ENCODE data around the gene GMFB.
A peak's percentile ranks its signal among the peaks of the same experiment; 100 is the strongest.
"Not testable (repeated sequence)": the region's sequence is repeated elsewhere in the genome, so short reads cannot be mapped to it uniquely, and the experiment has no call there.

GMFB gene

DNA sequence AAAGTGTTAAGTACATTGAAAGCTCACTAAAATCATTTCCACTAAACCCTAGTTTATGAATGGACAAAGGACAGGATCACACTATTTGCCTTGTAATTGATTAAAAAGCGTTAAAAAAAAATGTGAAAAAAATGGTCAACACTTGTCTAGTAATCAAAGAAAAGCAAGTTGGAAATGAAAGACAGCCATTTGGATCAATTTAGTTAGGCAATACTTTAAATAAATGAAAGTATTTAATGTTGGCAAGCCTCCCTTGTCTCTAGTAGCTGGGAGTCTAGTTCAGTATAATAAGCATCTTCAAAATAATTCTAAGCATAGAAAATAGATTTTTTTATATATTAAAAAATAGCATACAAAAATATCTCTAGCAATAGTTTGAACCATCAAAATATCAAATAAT lies 33.4 kb downstream of the GMFB start:
- peaks cover 6% of the 10 kb centered on the region for H3K4me1 Mint-ChIP-seq
- H3K9me3 Mint-ChIP-seq, result no peaks in the 10 kb centered on the region
- ATAC-seq (no peak), DNase-seq (ENCODE audit: low spot score in 2 of 2) (no peak)
- no peak overlapping the region for H3K27ac Mint-ChIP-seq
- H3K36me3 Mint-ChIP-seq, result no peaks in the 10 kb centered on the region
- H3K4me3 Mint-ChIP-seq, result no peak overlapping the region

DNA sequence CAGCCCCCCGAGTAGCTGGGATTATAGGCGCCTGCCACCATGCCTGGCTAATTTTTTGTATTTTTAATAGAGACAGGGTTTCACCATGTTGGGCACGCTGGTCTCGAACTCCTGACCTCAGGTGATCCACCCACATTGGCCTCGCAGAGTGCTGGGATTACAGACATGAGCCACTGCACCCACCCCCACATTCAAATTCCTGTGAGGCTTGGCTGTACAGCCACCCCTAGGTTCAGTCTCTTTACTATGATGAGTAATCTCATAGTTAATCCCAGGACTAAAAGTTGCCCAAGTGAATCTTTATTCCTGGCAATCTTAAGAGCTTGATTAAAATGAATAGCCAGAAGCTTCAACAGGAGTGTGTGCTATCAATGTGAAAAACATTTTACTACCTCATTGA lies 34.8 kb downstream of the GMFB start:
- ATAC-seq; H3K4me1 Mint-ChIP-seq; H3K4me3 Mint-ChIP-seq; H3K27ac Mint-ChIP-seq; H3K36me3 Mint-ChIP-seq; H3K9me3 Mint-ChIP-seq; DNase-seq (ENCODE audit: low spot score in 2 of 2): not testable (repeated sequence)

GRCh38 chr14:54453252-54453651 lies 35.5 kb downstream of the GMFB start:
- Mint-ChIP-seq H3K36me3 (no peaks in the 10 kb centered on the region), H3K9me3 (no peaks in the 10 kb centered on the region), H3K27ac (no peak overlapping the region), H3K4me1 (peaks cover 6% of the 10 kb centered on the region), H3K4me3 (no peak overlapping the region)
- ATAC-seq (no peak), DNase-seq (ENCODE audit: low spot score in 2 of 2) (no peak)

DNA sequence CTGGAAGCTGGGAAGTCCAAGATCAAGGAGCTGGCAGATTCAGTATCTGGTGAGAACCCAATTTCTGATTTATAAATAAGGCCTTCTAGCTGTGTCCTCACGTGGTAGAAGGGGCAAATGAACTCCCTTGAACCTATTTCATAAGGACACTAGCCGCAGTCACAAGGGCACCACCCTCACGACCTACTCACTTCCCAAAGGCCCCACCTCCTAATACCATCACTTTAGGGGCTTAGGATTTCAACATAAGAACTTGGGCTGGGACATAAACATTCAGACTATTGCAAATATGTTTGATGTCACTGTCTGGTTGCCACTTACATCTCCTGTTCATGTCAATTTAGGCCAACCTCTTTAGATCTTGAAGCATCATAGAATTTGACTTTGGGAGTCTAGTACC lies 36.8 kb downstream of the GMFB start:
- no peak for ATAC-seq
- Mint-ChIP-seq H3K27ac (no peak overlapping the region), H3K9me3 (no peaks in the 10 kb centered on the region), H3K4me1 (peaks cover 6% of the 10 kb centered on the region), H3K4me3 (no peak overlapping the region), H3K36me3 (no peaks in the 10 kb centered on the region)
- no peak for DNase-seq (ENCODE audit: low spot score in 2 of 2)

DNA sequence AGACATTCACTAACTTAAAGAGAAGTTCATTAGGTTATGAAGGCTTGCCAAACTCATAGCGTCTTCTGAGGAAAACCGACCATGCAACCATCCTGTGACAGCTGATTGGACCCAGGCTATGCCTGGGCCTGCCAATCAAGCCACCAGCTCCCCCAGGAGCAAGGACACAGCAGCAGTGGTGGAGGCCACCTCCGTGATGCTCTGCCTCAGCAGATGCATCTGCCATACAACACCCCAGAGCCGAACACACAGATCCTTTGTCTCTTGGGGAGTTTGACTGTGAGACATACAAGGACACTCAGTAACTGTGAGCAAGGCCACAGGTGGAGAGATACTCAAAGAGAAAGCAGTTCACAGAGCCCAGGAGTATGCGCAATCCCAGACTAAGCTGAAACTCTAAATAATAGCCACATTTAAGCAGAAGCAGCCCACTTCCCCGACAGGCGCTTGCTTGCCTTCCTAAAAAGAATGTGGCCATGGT lies 37.6 kb downstream of the GMFB start:
- Mint-ChIP-seq H3K27ac (no peak overlapping the region), H3K4me1 (peaks cover 6% of the 10 kb centered on the region), H3K36me3 (no peaks in the 10 kb centered on the region), H3K4me3 (no peak overlapping the region), H3K9me3 (no peaks in the 10 kb centered on the region)
- ATAC-seq (no peak), DNase-seq (ENCODE audit: low spot score in 2 of 2) (no peak)

GRCh38 chr14:54450535-54450934 lies 38.2 kb downstream of the GMFB start:
- Mint-ChIP-seq H3K27ac (no peak overlapping the region), H3K36me3 (no peaks in the 10 kb centered on the region), H3K4me3 (no peak overlapping the region), H3K9me3 (no peaks in the 10 kb centered on the region), H3K4me1 (peaks cover 6% of the 10 kb centered on the region)
- DNase-seq (ENCODE audit: low spot score in 2 of 2) (no peak), ATAC-seq (peak; percentile 66)

DNA sequence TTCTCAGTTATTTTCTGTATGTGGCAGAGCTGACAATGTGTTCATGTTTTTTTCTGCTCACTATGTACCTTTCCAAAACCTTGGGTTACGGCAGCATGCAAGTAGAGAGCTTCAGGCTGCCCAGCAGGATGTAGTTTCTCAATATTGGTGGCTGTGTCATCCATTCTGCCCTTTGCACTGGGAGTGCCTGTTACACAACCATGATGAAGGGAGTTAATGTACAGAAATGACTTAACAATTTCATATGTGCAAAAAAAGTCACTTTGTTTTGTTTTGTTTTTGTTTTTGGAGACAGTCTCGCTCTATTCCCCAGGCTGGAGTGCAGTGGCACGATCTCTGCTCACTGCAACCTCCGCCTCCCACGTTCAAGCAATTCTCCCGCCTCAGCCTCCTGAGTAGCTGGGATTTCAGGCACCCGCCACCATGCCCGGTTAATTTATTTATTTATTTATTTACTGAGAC lies 41.5 kb downstream of the GMFB start:
- no peaks in the 10 kb centered on the region for H3K9me3 Mint-ChIP-seq
- no peak overlapping the region for H3K27ac Mint-ChIP-seq
- no peak overlapping the region for H3K4me3 Mint-ChIP-seq
- H3K4me1 Mint-ChIP-seq, result peaks cover 6% of the 10 kb centered on the region
- ATAC-seq (no peak), DNase-seq (ENCODE audit: low spot score in 2 of 2) (no peak)
- no peaks in the 10 kb centered on the region for H3K36me3 Mint-ChIP-seq

GRCh38 chr14:54446161-54446693 lies 42.6 kb downstream of the GMFB start:
- Mint-ChIP-seq H3K36me3 (peaks cover 5% of the 10 kb centered on the region), H3K4me3 (no peak overlapping the region), H3K9me3 (no peaks in the 10 kb centered on the region), H3K4me1 (peaks cover 15% of the 10 kb centered on the region), H3K27ac (no peak overlapping the region)
- ATAC-seq, result no peak
- DNase-seq (ENCODE audit: low spot score in 2 of 2), result no peak

GRCh38 chr14:54444681-54445080 lies 44.1 kb downstream of the GMFB start:
- peaks cover 10% of the 10 kb centered on the region for H3K36me3 Mint-ChIP-seq
- no peak overlapping the region for H3K4me3 Mint-ChIP-seq
- DNase-seq (ENCODE audit: low spot score in 2 of 2), result no peak
- no peak for ATAC-seq
- H3K4me1 Mint-ChIP-seq, result peaks cover 18% of the 10 kb centered on the region
- no peaks in the 10 kb centered on the region for H3K9me3 Mint-ChIP-seq
- H3K27ac Mint-ChIP-seq, result no peak overlapping the region

GRCh38 chr14:54443981-54444380 lies 44.8 kb downstream of the GMFB start:
- H3K36me3 Mint-ChIP-seq, result peaks cover 17% of the 10 kb centered on the region
- peaks cover 25% of the 10 kb centered on the region for H3K4me1 Mint-ChIP-seq
- H3K27ac Mint-ChIP-seq, result no peak overlapping the region
- DNase-seq (ENCODE audit: low spot score in 2 of 2) (no peak), ATAC-seq (no peak)
- no peaks in the 10 kb centered on the region for H3K9me3 Mint-ChIP-seq
- H3K4me3 Mint-ChIP-seq, result no peak overlapping the region

- not testable (repeated sequence) for DNase-seq (ENCODE audit: low spot score in 2 of 2); H3K27ac Mint-ChIP-seq; H3K9me3 Mint-ChIP-seq; ATAC-seq; H3K4me3 Mint-ChIP-seq
- Mint-ChIP-seq H3K4me1 (peaks cover 29% of the 10 kb centered on the region), H3K36me3 (peaks cover 21% of the 10 kb centered on the region)
Observed at GRCh38 chr14:54442961-54443360, 45.8 kb downstream of the GMFB start.

GRCh38 chr14:54440873-54441868 lies 47.6 kb downstream of the GMFB start, which contains the start of gene CNIH1:
Gene CNIH1 (minus strand): TSS chr14:54441374. CDS start chr14:54441327, 47 bp downstream.
- Mint-ChIP-seq H3K9me3 (no peaks in the 10 kb centered on the region), H3K36me3 (peaks cover 28% of the 10 kb centered on the region), H3K4me1 (peaks cover 41% of the 10 kb centered on the region), H3K27ac (peak within 1 kb of the TSS; percentile 87), H3K4me3 (peak within 1 kb of the TSS; percentile 73)
- ATAC-seq, result peak; percentile 97
- DNase-seq (ENCODE audit: low spot score in 2 of 2), result peak; percentile 99

DNA sequence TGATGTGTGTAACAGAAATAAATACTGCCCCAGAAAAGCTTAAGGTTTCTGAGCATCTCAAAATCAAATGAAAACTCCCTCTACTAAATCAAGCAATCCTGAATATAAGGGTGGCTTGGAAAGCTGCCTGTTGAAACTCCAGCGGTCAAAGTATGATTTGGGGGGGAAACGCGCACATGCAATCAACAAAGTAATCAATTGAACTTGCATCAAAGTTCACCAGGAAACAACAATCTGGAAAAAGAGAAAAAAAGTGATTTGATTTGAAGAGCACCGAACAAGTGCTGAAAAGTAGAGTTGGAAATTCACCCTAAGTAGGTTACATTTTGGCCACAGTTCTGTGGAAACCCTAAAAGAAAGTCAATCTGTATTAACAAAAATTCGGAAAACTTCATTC lies 48.3 kb downstream of the GMFB start:
- H3K4me3 Mint-ChIP-seq, result peak overlapping the region; percentile 73
- peak overlapping the region; percentile 87 for H3K27ac Mint-ChIP-seq
- DNase-seq (ENCODE audit: low spot score in 2 of 2) (no peak), ATAC-seq (no peak)
- H3K36me3 Mint-ChIP-seq, result peaks cover 35% of the 10 kb centered on the region
- no peaks in the 10 kb centered on the region for H3K9me3 Mint-ChIP-seq
- peaks cover 48% of the 10 kb centered on the region for H3K4me1 Mint-ChIP-seq

- Mint-ChIP-seq H3K4me1 (peaks cover 52% of the 10 kb centered on the region), H3K36me3 (peaks cover 39% of the 10 kb centered on the region), H3K27ac (peak overlapping the region; percentile 87), H3K4me3 (peak overlapping the region; percentile 73), H3K9me3 (no peaks in the 10 kb centered on the region)
- DNase-seq (ENCODE audit: low spot score in 2 of 2), result no peak
- no peak for ATAC-seq
Observed at GRCh38 chr14:54440037-54440436, 48.7 kb downstream of the GMFB start.

DNA sequence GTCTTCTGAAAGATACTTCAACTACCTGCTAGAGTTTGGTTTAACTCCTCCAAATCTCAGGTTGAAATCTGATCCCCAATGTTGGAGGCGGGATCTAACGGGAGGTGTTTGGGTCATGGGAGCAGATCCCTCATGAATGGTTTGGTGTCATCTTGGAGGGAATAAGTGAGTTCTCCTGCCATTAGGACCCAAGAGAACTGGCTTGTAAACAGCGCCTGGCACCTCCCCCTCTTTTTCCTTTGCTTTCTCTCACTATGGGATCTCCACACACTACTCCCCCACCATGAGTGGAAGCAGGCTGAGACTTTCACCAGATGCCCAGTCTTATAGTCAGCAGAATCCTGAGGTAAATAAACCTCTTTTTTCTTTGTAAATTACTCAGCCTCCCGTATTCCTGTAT lies 50.1 kb downstream of the GMFB start:
- peaks cover 66% of the 10 kb centered on the region for H3K4me1 Mint-ChIP-seq
- no peak overlapping the region for H3K4me3 Mint-ChIP-seq
- H3K27ac Mint-ChIP-seq, result no peak overlapping the region
- no peaks in the 10 kb centered on the region for H3K9me3 Mint-ChIP-seq
- no peak for DNase-seq (ENCODE audit: low spot score in 2 of 2)
- peaks cover 53% of the 10 kb centered on the region for H3K36me3 Mint-ChIP-seq
- no peak for ATAC-seq

DNA sequence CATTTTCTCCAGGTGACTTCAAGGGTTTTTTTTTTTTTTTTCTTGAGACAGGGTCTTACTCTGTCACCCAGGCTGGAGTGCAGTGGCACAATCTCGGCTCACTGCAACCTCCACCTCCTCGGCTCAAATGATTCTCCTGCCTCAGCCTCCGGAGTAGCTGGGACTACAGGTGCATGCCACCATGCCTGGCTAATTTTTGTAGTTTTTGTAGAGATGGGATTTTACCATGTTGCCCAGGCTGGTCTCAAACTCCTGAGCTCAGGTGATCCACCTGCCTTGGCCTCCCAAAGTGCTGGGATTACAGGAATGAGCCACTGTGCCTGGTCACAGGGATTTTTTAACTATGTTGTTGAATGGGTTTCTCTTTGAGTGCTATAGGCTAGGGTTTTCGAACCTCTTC lies 50.8 kb downstream of the GMFB start:
- not testable (repeated sequence) for DNase-seq (ENCODE audit: low spot score in 2 of 2); H3K4me3 Mint-ChIP-seq; H3K27ac Mint-ChIP-seq; ATAC-seq; H3K9me3 Mint-ChIP-seq
- peaks cover 60% of the 10 kb centered on the region for H3K36me3 Mint-ChIP-seq
- H3K4me1 Mint-ChIP-seq, result peaks cover 69% of the 10 kb centered on the region
